Measurements from ENCODE around the gene EMILIN2.

The EMILIN2 gene

DNA sequence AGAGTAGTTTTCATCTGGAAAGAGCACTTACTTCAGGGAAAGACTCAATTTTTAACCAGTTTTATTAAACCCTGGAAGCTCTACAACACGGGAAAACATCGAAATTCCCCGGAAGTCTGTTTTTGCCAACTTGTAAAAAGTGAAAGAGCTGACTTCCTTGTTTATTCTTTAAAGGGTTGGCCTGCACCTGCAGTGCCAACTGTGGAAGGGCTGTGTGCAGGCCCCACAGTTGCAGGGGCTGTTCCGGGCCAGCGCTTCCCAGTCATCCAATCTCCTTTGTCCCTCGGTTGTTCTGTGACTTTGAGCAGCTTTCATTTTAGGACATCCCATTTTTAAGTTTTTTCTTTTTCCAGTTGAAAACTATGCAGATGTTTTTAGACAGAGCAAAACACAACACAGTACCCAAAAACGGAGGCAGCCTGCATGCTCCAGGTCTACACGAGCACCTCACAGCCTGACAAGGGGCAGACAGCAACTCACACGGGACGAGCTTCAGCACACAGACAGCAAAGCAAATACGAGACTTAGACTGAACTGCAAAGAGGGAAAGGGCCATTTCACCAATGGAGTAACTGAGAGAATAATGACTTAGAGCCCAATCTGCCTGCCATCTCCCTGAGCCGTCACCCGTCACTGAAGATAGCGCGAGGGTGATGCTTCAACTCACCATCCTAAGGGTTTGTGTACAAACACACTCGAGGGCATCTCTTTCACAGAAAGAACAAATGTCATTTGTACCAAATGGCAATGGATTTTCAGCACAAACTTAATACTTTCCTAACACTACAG is 70.6 kb downstream of the EMILIN2 start:
- DNase-seq: no peak

GRCh38 chr18:2918761-2919550 is 72.2 kb downstream of the EMILIN2 start:
- DNase-seq: no peak

DNA sequence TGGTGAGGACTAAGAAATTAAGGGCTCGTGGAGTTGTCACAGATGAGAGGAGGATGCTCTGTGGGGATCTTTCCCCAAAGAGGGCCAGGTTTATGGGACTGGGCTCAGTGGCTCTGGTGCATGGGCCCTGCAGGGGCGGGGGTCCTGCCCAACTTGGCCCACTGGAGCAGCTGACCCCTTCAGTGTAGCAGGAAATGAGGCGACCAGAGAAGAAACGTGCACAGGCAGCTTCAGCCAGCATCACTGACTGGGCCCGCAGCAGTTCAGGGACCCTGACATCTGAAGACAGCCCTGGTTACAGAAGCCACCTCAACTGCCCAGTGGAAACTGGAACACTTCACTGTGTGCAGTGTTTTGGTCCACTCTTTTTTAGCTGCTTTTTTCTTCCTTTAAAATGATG is 72.8 kb downstream of the EMILIN2 start:
- no peak for DNase-seq

- no peak for DNase-seq
Observed at GRCh38 chr18:2920027-2920426, 73.2 kb downstream of the EMILIN2 start.

- no peak for DNase-seq
Observed at GRCh38 chr18:2920546-2921343, 73.9 kb downstream of the EMILIN2 start.

DNA sequence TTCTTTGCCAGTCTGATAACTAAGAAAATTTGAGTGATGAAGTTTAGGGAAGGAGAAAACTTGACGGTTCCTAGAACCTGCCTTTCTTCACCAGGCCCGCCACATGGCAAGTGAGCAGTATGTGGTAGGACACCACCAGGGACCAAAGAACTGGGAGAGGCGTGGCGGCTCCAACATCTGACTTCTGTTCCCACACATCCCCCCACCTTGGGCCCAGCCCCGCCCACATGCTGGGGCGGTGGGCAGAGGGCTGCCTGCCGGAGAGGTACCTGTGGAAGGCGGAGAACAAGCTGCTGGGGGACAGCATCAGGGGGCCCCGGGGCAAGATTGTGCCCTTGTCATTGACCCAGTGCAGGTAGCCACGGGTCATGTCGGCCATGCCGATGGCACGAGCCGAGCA is 75.0 kb downstream of the EMILIN2 start:
- DNase-seq: no peak

- no peak for DNase-seq
Observed at GRCh38 chr18:2923464-2923863, 76.7 kb downstream of the EMILIN2 start.

DNA sequence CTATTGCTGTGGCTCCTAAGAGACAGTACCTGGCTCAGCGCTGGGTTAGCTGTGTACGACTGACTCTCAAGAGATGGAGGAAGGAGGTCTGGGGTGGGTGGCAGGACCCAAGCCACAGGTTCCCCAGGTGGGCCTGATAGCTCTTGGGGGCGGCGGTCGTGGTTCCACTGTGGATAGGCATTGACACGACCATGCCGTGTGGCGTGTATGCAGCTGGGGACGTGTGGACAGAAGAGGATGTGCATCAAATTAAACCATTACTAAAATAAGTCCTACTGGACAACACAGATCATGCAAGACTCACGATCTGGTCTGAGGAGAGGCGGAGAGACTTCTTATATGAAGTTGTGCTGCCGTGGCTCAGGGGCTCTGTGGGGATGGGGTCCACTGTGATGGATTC is 78.1 kb downstream of the EMILIN2 start:
- DNase-seq: no peak

- DNase-seq: no peak
Observed at GRCh38 chr18:2926528-2926927, 79.7 kb downstream of the EMILIN2 start.

GRCh38 chr18:2927745-2928144 is 80.9 kb downstream of the EMILIN2 start:
- DNase-seq: no peak

- DNase-seq: no peak
Observed at GRCh38 chr18:2932247-2933181, 85.7 kb downstream of the EMILIN2 start.

DNA sequence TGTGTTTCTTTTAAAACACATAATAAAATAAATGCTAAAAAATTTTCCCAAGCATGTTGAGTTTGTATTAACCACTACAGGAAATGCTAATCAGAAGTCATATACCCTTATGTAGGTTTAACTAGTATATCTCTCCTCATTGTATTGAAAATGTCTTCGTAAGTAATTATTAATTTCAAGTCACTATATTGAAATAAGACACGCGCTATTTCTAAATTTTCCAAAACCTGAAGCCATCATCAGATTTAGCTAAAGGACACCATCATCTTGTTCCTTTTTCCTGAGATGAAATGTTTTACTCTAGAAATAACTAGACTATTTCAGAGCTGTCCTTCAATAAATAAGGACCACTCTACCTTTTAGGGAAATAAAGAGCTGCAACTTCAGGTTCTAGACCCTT is 87.2 kb downstream of the EMILIN2 start:
- no peak for DNase-seq

GRCh38 chr18:2935438-2936192 is 88.8 kb downstream of the EMILIN2 start:
- DNase-seq: no peak

- no peak for DNase-seq
Observed at GRCh38 chr18:2939317-2939716, 92.5 kb downstream of the EMILIN2 start.

DNA sequence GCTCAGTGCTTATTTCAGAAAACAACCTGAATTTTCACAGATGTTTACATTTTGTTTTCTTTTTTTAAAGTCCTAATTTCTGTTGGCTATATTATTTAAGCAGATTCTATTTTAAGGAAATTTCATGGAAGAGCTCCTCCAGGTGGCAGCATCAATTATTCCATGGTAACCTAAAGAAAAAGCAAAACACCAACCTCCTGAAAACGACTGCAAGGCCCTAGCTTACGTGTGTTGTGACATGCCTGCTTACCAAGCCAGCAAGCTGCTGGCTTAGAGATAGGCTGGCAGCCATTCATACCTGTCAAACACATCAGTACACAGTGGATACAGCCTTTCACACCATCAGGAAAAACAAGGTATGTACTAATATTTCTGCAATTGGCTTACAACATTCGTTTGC is 101.2 kb downstream of the EMILIN2 start:
- no peak for DNase-seq

- DNase-seq: no peak
Observed at GRCh38 chr18:2952605-2953004, 105.8 kb downstream of the EMILIN2 start.

DNA sequence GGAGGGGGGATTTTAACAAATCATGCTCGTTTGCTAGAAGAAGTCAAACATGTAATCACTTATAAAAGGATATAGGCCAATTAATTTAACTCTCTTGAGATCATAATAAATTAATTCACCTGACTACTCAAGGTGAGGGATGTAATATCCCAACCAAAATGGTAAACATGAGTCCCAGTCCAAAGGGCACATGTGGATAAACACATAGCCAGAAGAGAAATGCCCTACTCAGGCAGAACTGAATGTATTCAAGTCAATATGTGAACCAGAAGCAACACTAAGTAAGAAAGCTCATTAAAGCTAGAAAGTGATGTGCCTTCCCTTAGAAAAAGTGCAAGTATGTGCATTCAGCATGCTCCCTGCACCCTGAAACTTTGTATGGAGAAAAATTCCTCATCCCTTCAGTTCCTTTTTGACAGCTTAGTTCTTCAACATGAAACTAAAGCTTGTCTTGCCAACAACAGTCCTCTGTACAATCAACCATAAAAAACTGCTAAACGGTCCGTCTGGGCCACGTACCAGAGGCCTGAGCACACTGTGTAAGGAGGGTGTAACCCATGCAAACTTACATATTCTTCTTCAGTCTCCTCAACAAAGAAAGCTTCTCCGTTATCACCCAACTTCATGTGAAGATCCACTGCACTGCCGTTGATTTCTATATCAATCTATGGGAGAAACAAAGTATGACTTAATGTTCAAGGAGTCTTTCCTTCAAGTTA is 107.3 kb downstream of the EMILIN2 start:
- DNase-seq: no peak

DNA sequence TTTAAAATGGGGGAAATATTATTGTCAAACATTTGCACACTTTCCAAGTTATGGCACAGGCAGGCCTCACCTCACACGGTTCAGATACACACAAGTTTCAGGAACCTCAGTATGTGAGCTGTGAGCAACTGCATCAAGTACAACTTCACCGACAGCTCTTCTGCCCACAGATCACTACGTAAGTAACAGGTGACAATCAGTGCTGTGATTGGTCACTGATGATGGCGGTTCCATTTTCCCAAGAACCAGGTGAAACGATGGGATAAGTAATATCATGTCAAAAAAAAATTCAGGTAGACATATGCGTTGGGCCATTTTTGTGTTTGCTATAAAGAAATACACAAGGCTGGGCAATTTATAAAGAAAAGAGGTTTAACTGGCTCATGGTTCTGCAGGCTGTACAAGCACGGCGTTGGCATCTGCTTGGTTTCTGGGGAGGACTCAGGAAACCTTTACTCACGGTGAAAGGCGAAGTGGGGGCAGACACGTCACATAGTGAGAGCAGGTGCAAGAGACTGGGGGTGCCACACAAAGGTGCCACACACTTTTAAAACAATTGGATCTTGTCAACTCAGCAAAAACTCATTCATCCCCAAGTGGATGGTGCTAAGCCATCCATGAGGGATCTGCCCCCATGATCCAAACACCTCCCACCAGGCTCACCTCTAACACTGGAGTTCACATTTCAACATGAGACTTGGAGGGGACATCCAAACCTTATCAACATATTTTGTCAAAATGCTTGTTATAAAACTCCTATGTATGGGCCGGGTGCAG is 108.3 kb downstream of the EMILIN2 start:
- no peak for DNase-seq

GRCh38 chr18:2956056-2956455 is 109.2 kb downstream of the EMILIN2 start:
- no peak for DNase-seq

GRCh38 chr18:2958819-2959298 is 112.1 kb downstream of the EMILIN2 start:
- no peak for DNase-seq

Measured in NCI-H1436 treated with DMSO at 0.1 percent for 48 hours (cell line).